Mesothelial cell of epicardium (in vitro differentiated cells): ENCODE measurements around the gene RIPK3. TPM values are rescaled to one million over a fixed set of nuclear protein-coding genes. Genes with fewer than 3 reads are reported as not detected.

Experiments used
- DNase-seq, 2 experiments: peaks; one replicate each; pipeline ENCODE4 v3.0.0; 2021; ENCODE audit warnings: low spot score in 2 of 2; ENCODE audit not compliant: unreplicated experiment in 2 of 2
- H3K27ac Mint-ChIP-seq: 2 replicates; pipeline ENCODE4 v1.8.0; 2021; ENCODE audit warnings: mixed read lengths
- H3K27me3 Mint-ChIP-seq: 2 replicates; pipeline ENCODE4 v1.8.0; 2021; ENCODE audit warnings: low read depth, mixed read lengths
- H3K36me3 Mint-ChIP-seq: 2 replicates; pipeline ENCODE4 v1.8.0; 2021; ENCODE audit warnings: mixed read lengths
- H3K4me1 Mint-ChIP-seq: 2 replicates; pipeline ENCODE4 v1.8.0; 2021; ENCODE audit warnings: mixed read lengths
- H3K4me3 Mint-ChIP-seq: 2 replicates; pipeline ENCODE4 v1.8.0; 2021; ENCODE audit warnings: mild to moderate bottlenecking, moderate library complexity, mixed read lengths
- H3K9me3 Mint-ChIP-seq: 2 replicates; pipeline ENCODE4 v1.8.0; 2021; ENCODE audit warnings: mixed read lengths
- total RNA-seq: library from RNA; stranded (reverse); gene quantifications from 3 replicates; pipeline ENCODE4 v1.2.1, GENCODE V29; 2021
- TF ChIP-seq, protein P1 (sequence below): fragments of 200-600 bp; sonication (generic); IDR thresholded peaks from one replicate; pipeline ENCODE4 v1.5.0; 2021; ENCODE audit warnings: antibody characterized with exemption; ENCODE audit not compliant: unreplicated experiment

The RIPK3 gene
- total RNA-seq, 1 donor from 2014 or later = 2.0 TPM

GRCh38 chr14:24347134-24347533 is 7.3 kb upstream of the RIPK3 start:
- TF ChIP-seq, protein P1, sequence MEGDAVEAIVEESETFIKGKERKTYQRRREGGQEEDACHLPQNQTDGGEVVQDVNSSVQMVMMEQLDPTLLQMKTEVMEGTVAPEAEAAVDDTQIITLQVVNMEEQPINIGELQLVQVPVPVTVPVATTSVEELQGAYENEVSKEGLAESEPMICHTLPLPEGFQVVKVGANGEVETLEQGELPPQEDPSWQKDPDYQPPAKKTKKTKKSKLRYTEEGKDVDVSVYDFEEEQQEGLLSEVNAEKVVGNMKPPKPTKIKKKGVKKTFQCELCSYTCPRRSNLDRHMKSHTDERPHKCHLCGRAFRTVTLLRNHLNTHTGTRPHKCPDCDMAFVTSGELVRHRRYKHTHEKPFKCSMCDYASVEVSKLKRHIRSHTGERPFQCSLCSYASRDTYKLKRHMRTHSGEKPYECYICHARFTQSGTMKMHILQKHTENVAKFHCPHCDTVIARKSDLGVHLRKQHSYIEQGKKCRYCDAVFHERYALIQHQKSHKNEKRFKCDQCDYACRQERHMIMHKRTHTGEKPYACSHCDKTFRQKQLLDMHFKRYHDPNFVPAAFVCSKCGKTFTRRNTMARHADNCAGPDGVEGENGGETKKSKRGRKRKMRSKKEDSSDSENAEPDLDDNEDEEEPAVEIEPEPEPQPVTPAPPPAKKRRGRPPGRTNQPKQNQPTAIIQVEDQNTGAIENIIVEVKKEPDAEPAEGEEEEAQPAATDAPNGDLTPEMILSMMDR = no peak
- no peaks in the 10 kb centered on the region for H3K4me1 Mint-ChIP-seq
- DNase-seq = no peak
- no peak overlapping the region for H3K27ac Mint-ChIP-seq
- no peaks in the 10 kb centered on the region for H3K36me3 Mint-ChIP-seq
- peaks cover 78% of the 10 kb centered on the region for H3K27me3 Mint-ChIP-seq
- H3K4me3 Mint-ChIP-seq = no peak overlapping the region
- H3K9me3 Mint-ChIP-seq = no peaks in the 10 kb centered on the region

GRCh38 chr14:24343795-24344660 is 4.2 kb upstream of the RIPK3 start:
- no peak for DNase-seq
- Mint-ChIP-seq H3K9me3 (no peaks in the 10 kb centered on the region), H3K36me3 (no peaks in the 10 kb centered on the region), H3K27ac (no peak overlapping the region), H3K4me3 (no peak overlapping the region), H3K4me1 (peaks cover 4% of the 10 kb centered on the region), H3K27me3 (peaks cover 74% of the 10 kb centered on the region)
- TF ChIP-seq, protein P1 = no peak

- H3K27me3 Mint-ChIP-seq = peaks cover 80% of the 10 kb centered on the region
- no peak overlapping the region for H3K27ac Mint-ChIP-seq
- H3K36me3 Mint-ChIP-seq = no peaks in the 10 kb centered on the region
- H3K4me3 Mint-ChIP-seq = no peak overlapping the region
- DNase-seq = no peak
- TF ChIP-seq, protein P1 = no peak
- H3K9me3 Mint-ChIP-seq = no peaks in the 10 kb centered on the region
- peaks cover 4% of the 10 kb centered on the region for H3K4me1 Mint-ChIP-seq
Measured at GRCh38 chr14:24342889-24343288, 3.1 kb upstream of the RIPK3 start.

DNA sequence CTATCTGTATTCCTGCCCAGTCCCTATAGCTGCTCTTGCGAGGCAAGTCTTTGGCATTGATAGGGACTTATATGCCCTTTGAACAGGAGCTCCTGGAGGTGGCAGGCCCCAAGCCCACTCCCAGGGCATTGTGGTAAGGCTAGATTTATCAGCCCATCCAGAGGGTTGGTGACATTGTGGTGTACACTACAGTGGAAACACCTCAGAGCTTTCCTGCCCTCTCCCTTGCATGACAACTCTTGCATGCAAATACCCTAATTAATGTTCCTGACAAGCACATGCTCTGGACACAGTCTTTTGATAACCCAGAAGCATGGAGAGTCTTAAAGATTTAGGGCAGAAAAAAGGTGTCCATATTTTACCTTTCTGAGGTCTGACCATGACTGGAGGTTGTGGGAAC is 815 bp upstream of the RIPK3 start:
- no peak for DNase-seq
- TF ChIP-seq, protein P1 = no peak
- Mint-ChIP-seq H3K4me3 (no peak overlapping the region), H3K27ac (no peak overlapping the region), H3K36me3 (no peaks in the 10 kb centered on the region), H3K9me3 (no peaks in the 10 kb centered on the region), H3K27me3 (peaks cover 87% of the 10 kb centered on the region), H3K4me1 (peaks cover 4% of the 10 kb centered on the region)

DNA sequence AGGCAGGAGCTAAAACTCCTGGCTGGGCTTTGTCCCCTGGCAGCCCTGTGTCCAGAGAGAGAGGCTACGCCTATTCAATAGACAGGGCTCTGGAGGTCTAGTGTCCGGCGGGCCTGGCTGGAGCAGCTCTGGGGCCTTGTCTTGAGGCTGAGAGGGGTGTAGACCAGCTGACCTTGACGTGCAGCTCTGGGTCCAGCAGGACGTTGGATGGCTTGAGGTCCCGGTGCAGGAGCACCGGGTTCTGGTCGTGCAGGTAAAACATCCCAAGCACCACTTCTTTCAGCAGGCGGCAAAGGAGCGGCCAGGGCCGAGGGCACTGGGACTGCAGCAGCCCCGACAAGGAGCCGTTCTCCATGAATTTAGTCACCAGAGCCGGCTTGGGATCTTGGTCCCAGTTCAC is 948 bp downstream of the RIPK3 start:
- peaks cover 89% of the 10 kb centered on the region for H3K27me3 Mint-ChIP-seq
- no peaks in the 10 kb centered on the region for H3K36me3 Mint-ChIP-seq
- H3K4me3 Mint-ChIP-seq = peak overlapping the region; percentile 63
- peaks cover 14% of the 10 kb centered on the region for H3K4me1 Mint-ChIP-seq
- no peaks in the 10 kb centered on the region for H3K9me3 Mint-ChIP-seq
- DNase-seq = no peak
- TF ChIP-seq, protein P1 = no peak
- no peak overlapping the region for H3K27ac Mint-ChIP-seq

GRCh38 chr14:24337824-24338175 is 2.0 kb downstream of the RIPK3 start:
- TF ChIP-seq, protein P1 = no peak
- Mint-ChIP-seq H3K4me3 (no peak overlapping the region), H3K27ac (no peak overlapping the region), H3K4me1 (peaks cover 16% of the 10 kb centered on the region), H3K27me3 (peaks cover 94% of the 10 kb centered on the region), H3K36me3 (no peaks in the 10 kb centered on the region), H3K9me3 (no peaks in the 10 kb centered on the region)
- DNase-seq = no peak
